Stimulated activated CD8-positive, alpha-beta memory T cell treated with anti-CD3 and anti-CD28 coated beads, Interleukin-7, amount 100 ng/mL, for 48 hours (primary cell): Measurements from ENCODE around the gene RND2.

ENCODE experiments used
- DNase-seq, 2 donors: peaks; one replicate each; pipeline ENCODE4 v3.0.0-alpha.2; 2020; ENCODE audit warnings: low read depth in 1 of 2; ENCODE audit errors: extremely low read depth in 1 of 2

RND2 gene

GRCh38 chr17:43003542-43004172 lies 21.4 kb upstream of the RND2 start:
- DNase-seq: no peak

DNA sequence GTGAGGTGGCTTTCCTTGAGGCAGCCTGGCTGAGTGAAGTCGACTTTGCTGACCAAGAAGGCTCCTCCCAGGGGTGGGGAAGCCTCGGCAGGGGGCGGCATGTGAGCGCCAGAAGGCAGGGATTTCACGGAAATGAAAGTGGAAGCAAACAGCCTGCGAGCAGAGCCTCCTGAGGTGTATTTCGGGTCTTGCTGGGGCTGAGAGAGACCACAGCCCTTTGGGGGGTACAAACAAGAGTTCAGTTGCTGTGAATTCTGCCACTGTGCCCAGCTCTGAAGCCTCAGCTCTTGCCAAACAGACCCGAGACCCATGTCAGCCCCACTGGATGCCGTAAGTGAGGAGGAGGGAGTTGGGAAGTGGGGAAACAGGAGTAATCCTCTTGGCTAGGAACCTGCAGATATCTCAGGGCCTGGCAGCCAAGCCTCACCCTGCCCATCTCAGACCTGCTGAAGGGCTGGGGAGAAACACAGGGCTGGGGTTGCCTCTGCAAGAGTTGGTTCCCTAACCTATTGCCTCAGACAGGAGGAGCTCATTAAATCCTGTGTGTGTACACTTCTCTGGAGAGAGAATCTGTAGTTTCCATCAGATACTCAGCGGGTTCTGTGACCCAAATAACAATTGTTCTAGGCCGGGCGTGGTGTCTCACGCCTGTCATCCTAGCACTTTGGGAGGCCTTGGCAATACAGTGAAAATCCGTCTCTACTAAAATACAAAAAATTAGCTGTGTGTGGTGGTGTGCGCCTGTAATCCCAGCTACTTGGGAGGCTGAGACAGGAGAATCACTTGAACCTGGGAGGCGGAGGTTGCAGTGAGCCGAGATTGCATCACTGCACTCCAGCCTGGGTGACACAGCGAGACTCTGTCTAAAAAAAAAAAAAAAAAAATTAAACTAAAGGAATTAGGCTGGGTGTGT lies 18.1 kb upstream of the RND2 start, which contains the start of gene IFI35:
Gene IFI35, plus strand, starts transcription at position 146 of the 913 bp plus-strand sequence. Its CDS starts 164 bp downstream, at position 310.
- DNase-seq: peak; percentile 72 to 83

DNA sequence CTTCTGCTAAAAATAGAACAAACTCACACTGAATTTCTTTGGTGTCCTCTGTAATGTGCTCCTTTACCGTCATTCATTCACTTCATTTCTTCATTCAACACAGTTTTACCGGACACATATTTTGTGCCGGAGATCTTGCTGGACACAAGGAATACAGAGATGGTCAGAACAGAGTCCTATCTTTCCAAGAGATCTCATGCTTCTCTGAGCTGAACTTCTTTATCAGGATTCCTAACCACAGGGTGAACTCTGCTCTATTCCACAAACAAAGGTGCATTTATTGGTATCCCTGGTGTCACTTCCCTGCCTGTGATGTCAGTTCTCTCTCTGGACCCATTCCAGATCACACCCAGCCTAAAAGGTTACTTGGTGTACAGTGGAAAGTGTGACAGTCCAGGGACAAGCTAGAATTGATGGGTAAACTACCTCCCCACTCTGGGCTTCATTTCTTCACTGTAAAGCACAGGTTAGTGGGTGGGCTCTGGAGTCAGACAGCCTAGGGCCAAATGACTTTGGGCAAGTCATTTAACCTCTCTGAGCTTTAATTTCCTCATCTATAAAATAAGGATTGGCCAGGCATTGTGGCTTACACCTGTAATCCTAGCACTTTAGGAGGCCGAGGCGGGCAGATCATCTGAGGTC lies 14.2 kb upstream of the RND2 start:
- no peak for DNase-seq

DNA sequence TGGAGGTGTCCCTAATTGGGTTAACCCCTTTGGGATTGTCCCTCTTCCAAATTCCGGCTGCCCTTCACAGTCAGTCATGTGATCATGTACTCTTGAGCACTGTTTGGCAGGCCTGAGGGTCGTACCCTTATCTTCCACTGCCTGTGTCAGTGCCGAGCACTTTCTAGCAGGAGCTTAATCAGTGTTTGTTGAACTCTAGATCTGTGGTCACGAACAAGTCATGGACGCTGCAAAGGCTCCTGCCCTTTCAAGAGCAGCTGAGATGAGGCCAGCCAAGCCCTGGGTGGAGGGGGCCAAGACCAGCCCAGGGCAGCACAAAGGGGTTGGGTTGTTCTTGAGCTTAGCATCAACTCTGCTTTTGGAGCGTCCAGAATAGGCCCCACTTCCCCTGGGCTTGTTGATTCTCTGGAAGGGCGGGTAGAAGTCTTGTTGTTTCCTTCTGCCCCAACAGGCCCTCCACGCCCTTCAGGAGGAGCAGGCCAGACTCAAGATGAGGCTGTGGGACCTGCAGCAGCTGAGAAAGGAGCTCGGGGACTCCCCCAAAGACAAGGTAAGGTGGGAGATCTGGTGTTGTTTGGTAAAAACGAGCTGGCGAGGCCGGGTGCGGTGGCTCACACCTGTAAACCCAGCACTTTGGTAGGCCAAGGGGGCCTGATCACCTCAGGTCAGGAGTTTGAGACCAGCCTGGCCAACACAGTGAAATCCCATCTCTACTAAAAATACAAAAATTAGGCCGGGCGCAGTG lies 13.1 kb upstream of the RND2 start:
- DNase-seq: no peak

GRCh38 chr17:43013296-43013695 lies 11.7 kb upstream of the RND2 start:
- DNase-seq: no peak

DNA sequence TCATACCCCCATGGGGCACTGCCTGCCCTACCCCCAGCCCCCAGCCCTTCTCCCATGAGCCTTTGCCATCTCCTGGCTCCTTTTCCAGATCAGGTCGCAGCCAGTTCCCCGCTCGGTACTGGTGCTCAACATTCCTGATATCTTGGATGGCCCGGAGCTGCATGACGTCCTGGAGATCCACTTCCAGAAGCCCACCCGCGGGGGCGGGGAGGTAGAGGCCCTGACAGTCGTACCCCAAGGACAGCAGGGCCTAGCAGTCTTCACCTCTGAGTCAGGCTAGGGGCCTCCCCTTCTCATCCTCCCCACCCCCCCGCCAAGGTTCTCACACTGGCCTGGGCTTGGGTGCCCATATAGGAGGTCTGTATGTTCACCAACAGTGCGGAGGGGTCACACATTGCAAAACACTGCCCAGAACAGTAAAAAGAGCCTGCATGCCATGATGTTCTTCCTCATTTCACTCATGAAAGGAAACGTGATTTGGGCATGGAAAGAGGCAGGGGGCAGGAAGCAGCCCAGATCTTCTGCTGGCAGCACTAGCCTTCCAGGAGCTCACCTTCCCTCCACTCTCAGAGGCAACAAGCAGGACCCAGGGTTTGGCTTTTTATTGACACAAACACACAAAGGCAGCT lies 10.9 kb upstream of the RND2 start:
- DNase-seq: no peak

GRCh38 chr17:43014649-43015542 lies 10.1 kb upstream of the RND2 start:
- DNase-seq: no peak

- no peak for DNase-seq
These were observed 9.5 kb upstream of the RND2 start for GRCh38 chr17:43015579-43015978.

DNA sequence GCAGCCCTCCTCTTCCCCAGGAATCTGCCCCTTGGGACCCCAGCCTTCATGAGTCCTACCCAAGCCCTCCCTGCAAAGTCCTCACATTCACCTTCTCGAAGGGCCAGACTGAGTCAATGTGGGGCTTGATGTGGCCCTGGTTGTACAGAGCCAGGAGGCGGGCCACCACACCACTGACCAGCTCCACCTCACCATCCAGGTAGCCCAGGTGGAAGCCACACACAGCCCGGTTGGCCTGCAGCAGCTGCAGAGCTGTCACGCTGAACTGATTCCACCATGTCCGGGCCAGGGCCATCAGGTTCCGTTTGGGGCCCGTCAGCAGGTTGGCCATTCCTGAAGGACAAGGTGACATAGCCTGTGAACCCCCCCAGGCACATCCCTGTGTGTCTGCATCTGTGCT lies 8.8 kb upstream of the RND2 start:
- no peak for DNase-seq

GRCh38 chr17:43018008-43018853 lies 6.8 kb upstream of the RND2 start:
- no peak for DNase-seq

- DNase-seq: no peak
These were observed 6.1 kb upstream of the RND2 start for GRCh38 chr17:43018932-43019331.

- DNase-seq: no peak
These were observed 5.6 kb upstream of the RND2 start for GRCh38 chr17:43019418-43019817.

- DNase-seq: no peak
These were observed 4.9 kb upstream of the RND2 start for GRCh38 chr17:43020030-43020621.

DNA sequence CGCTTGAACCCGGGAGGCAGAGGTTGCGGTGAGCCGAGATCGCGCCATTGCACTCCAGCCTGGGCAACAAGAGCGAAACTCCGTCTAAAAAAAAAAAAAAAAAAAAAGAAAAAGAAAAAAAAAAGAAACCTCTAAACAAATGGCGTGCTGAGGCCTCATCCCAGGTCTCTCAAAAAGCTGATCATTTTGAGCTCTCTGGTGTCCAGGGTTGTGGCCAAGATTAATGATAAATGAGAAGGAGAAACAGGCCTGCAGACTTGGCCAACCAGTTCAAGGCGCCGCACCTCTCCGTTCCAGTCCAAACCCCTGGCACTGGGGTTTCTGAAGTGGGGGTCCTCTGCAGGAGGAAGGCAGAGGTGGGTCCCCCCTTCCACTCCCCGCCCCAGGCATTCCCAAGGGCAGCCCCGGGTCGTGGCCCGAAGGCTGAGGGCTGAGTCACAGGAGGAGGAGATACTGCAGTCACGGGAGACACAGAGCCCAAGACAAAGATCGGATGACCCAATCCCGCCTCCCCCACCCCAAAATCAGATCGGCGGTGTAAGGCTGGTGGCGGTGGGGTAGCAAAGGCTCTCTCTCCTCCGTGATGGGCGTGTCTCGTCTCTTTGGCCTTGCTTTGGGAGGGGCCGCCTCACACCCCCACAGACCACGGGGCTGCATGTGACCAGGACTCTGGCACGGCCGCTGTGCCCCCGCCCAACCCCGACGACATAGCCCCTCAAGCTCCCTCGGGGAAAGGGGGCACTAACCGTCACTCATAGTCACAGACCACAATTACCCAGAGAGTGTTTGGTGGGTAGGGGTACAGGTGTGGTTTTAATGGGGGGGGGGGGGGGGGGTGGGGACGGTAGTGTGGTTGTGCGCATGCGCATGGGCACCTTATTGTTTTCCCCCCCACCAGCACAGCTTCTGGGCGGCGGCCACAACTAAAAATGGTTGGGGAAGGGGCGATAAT lies 4.0 kb upstream of the RND2 start:
- DNase-seq: no peak

DNA sequence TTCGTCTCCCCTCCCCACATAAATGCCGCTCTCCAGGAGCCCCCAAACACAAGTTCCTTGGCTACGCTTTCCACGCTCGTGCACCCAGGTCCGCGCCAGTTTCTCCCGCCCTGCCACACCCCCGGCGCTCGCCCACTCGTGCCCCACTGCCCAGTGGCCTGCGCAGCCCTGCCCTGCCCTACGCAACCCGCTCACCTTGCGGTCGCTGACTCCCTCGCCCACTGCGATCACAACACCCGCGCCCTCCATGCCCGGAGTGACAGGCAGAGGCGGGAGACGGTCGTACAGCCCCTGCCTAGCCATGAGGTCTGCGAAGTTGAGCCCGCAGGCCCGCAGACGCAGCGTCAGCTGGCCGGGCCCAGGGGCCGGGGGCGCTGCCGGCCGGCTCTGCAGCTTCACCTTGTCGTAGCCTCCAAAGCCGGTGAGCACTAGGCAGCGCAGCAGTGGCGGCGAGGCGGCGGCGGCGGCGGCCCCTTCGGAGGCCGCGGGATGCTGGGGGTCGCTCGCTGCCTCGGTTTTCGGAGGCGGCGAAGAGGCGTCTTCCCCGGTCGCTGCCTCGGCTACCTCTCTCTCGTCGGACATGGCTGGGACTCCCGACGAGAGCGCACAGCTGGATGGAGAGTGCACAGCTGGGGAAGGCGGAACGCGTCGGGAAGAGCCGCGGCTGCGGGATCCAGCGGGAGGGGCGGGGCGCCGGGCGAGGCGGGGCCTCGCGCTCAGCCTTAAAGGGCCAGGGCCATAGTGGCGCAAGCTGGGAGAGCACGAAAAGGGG lies 3.1 kb upstream of the RND2 start, which contains the start of gene VAT1:
Gene VAT1, minus strand, starts transcription at position 645 of the 772 bp plus-strand sequence. Its CDS starts 63 bp downstream, at position 582.
- peak in 1 of 2 donors; percentile 43 for DNase-seq

DNA sequence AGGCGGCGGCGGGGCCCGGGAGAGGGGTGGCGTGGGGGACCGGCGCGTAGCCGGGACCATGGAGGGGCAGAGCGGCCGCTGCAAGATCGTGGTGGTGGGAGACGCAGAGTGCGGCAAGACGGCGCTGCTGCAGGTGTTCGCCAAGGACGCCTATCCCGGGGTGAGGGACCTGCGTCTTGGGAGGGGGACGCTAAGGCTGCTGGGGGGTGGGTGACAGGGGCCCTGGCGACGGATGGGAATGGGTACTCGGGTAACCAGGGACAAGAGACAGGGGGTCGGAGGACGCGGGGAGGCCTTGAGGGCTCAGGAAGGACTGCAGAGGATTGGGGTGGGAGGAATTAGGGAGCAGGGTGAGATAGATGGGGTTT lies 243 bp downstream of the RND2 start:
- DNase-seq: no peak
